Uterus (tissue), 2 donors: ENCODE results near the gene SCN2A.

Experiments used
- CTCF ChIP-seq, 4 experiments: fragments of 200-600 bp in 2 of 4; fragments of 450-650 bp in 2 of 4; sonication (generic) in 2 of 4; IDR thresholded peaks; one replicate each; pipeline ENCODE4 v1.5.1; 2016 to 2019; ENCODE audit warnings: antibody characterized with exemption in 4 of 4, mild to moderate bottlenecking in 2 of 4, moderate library complexity in 1 of 4
- POLR2A ChIP-seq, 2 donors: fragments of 450-650 bp; IDR thresholded peaks; one replicate each; pipeline ENCODE4 v1.6.1; 2016; ENCODE audit warnings: antibody characterized with exemption in 2 of 2, mild to moderate bottlenecking in 1 of 2, moderate library complexity in 1 of 2

- TF ChIP-seq CTCF (IDR thresholded peaks at IDR 0.05) (no peak), POLR2A (IDR thresholded peaks at IDR 0.05) (no peak)
Observed at GRCh38 chr2:165275932-165276331, 36.7 kb downstream of the SCN2A start.
